Heart left ventricle (tissue), 16 donors: ENCODE data around the gene RRAS2. TPM values are rescaled to one million over a fixed set of nuclear protein-coding genes. Genes with fewer than 3 reads are reported as not detected.

Source experiments
- ATAC-seq, 4 donors: fragments of 200-7000 bp; cut with Tn5 transposase; one replicate each; pipeline ENCODE4 v1.9.1; 2020 to 2022; ENCODE audit warnings: moderate library complexity in 4 of 4, mild to moderate bottlenecking in 3 of 4, moderate number of reproducible peaks in 1 of 4
- DNase-seq, 5 donors: peaks; one replicate each; pipeline ENCODE4 v3.0.0-alpha.2; 2020
- H3K27ac ChIP-seq, 12 donors: fragments of 200-600 bp; sonication (generic) in 4 of 12; one replicate each; pipeline versions ENCODE4 v1.5.0 to v1.8.0; 2016 to 2022; ENCODE audit warnings: mild to moderate bottlenecking in 2 of 12
- H3K27me3 ChIP-seq, 9 donors: fragments of 200-600 bp; sonication (generic) in 2 of 9; one replicate each; pipeline versions ENCODE4 v1.5.1 to v1.8.0; 2016 to 2022; ENCODE audit warnings: mild to moderate bottlenecking in 3 of 9
- H3K36me3 ChIP-seq, 9 donors: fragments of 200-600 bp; sonication (generic) in 2 of 9; one replicate each; pipeline versions ENCODE4 v1.5.0 to v1.8.0; 2018 to 2022; ENCODE audit warnings: mild to moderate bottlenecking in 2 of 9
- H3K4me1 ChIP-seq, 12 donors: fragments of 200-600 bp; sonication (generic) in 4 of 12; one replicate each; pipeline versions ENCODE4 v1.5.0 to v1.8.0; 2016 to 2022; ENCODE audit warnings: mild to moderate bottlenecking in 3 of 12
- H3K4me3 ChIP-seq, 12 donors: fragments of 200-600 bp; sonication (generic) in 4 of 12; one replicate each; pipeline versions ENCODE4 v1.5.0 to v1.8.0; 2017 to 2022; ENCODE audit warnings: mild to moderate bottlenecking in 9 of 12, moderate library complexity in 4 of 12
- H3K9me3 ChIP-seq, 12 donors: fragments of 200-600 bp; sonication (generic) in 4 of 12; one replicate each; pipeline versions ENCODE4 v1.5.0 to v1.8.0; 2016 to 2022; ENCODE audit warnings: mild to moderate bottlenecking in 1 of 12
- POLR2A ChIP-seq, 2 donors: fragments of 450-650 bp; IDR thresholded peaks; one replicate each; pipeline ENCODE4 v1.6.1; 2017; ENCODE audit warnings: antibody characterized with exemption in 2 of 2, mild to moderate bottlenecking in 2 of 2, moderate library complexity in 2 of 2
- WGBS, 4 donors: extraction: QIAGEN DNeasy Blood & Tissue Kit in 2 of 4; methylation state at CpG; one replicate each; pipeline versions ENCODE4 v1.1.5 to v1.1.7; 2013 to 2018; 5-methylcytosine and 5-hydroxymethylcytosine counted together
- intact Hi-C, 10 donors: fragments of 100-400 bp; cut with DNase I; formaldehyde crosslinking; loops; one replicate each; pipeline versions ENCODE4 v1.11.1 to v1.14.2; 2022
- polyA plus RNA-seq, 2 donors: library from polyadenylated mRNA; stranded (reverse); fragments of 200-250 nt; gene quantifications; one replicate each; pipeline ENCODE4 v1.2.3, GENCODE V29; 2013
- total RNA-seq, 9 donors: library from RNA; depleted of rRNA in 2 of 9; stranded (reverse); fragments of >200 nt in 2 of 9; fragmentation: NEBNext Ultra II Directional in 3 of 9; extraction: Animal tissue kit (Norgen Biotek cat#: 25700) in 3 of 9; gene quantifications; one replicate each; pipeline versions ENCODE4 v1.1.0 to v1.2.4, GENCODE V29; 2016 to 2023
- TF ChIP-seq, protein P1 (sequence below), 12 donors: fragments of 200-600 bp; sonication (generic) in 4 of 12; IDR thresholded peaks; one replicate each; pipeline versions ENCODE4 v1.5.0 to v1.8.0; 2018 to 2022; ENCODE audit warnings: antibody characterized with exemption in 12 of 12, mild to moderate bottlenecking in 5 of 12
- donor health status: ischemic (EF 13 %, LVEDD 7.1; RV severe dilation, severe dysfunction).
- donor health status: healthy with polysubstance abuse.
- donor health status: DM: no; HTN: yes; CAD: no.
- donor health status: DM: no; HTN: no; CAD: no.
- donor health status: ischemic (EF 25% LVEDD 6.9; RV normal size, moderate dysfunction).
- donor health status: ischemic (EF 25% LVEDD 5.7; RV mildly dilated, moderate dysfunction).
- donor health status: healthy.
- donor health status: DM: yes; HTN: yes; CAD: no.
- donor health status: ischemic (EF 35%, LVEDD 5.7; RV mildly dilated, moderate dysfunction).
- donor health status: nonischemic (EF 11% LVEDD 7.7; RV severe dilation, severe dysfunction).
- donor health status: DM: yes; HTN: yes; CAD: no.
- donor health status: PGD.
- donor health status: ischemic (EF 29% LVEDD 5.4; RV normal size, mild dysfunction).
- donor health status: nonischemic (EF 23%, LVEDD 6.1; RV moderate dilation, normal function).

RRAS2 gene
- total and polyA plus RNA-seq, 11 donors, result 25.1 to 111 (median 52.4) TPM

GRCh38 chr11:14304601-14305000 is 54.4 kb downstream of the RRAS2 start:
- H3K36me3 ChIP-seq, result no peaks in the 10 kb centered on the region
- TF ChIP-seq, protein P1, sequence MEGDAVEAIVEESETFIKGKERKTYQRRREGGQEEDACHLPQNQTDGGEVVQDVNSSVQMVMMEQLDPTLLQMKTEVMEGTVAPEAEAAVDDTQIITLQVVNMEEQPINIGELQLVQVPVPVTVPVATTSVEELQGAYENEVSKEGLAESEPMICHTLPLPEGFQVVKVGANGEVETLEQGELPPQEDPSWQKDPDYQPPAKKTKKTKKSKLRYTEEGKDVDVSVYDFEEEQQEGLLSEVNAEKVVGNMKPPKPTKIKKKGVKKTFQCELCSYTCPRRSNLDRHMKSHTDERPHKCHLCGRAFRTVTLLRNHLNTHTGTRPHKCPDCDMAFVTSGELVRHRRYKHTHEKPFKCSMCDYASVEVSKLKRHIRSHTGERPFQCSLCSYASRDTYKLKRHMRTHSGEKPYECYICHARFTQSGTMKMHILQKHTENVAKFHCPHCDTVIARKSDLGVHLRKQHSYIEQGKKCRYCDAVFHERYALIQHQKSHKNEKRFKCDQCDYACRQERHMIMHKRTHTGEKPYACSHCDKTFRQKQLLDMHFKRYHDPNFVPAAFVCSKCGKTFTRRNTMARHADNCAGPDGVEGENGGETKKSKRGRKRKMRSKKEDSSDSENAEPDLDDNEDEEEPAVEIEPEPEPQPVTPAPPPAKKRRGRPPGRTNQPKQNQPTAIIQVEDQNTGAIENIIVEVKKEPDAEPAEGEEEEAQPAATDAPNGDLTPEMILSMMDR (IDR thresholded peaks at IDR 0.05), result no peak
- TF ChIP-seq POLR2A (IDR thresholded peaks at IDR 0.05), result no peak
- peaks cover 0 to 54% (median 28%) of the 10 kb centered on the region in 12 donors for H3K4me1 ChIP-seq
- DNase-seq (no peak), ATAC-seq (no peak)
- H3K27me3 ChIP-seq, result no peaks in the 10 kb centered on the region
- H3K27ac ChIP-seq, result no peak overlapping the region
- intact Hi-C loops, result loop anchor here in 3 of 10 donors (5.0 to 10.0 kb wide), 4 partner anchors 50 to 600 kb away; partner anchors contain the start of gene RRAS2 (in 2 of the 3)
- no peaks in the 10 kb centered on the region for H3K9me3 ChIP-seq
- H3K4me3 ChIP-seq, result no peak overlapping the region

GRCh38 chr11:14300661-14301304 is 58.2 kb downstream of the RRAS2 start:
- DNase-seq, result peak in 4 of 5 donors; percentile 32 to 40 (median 37)
- TF ChIP-seq POLR2A (IDR thresholded peaks at IDR 0.05), result no peak
- TF ChIP-seq, protein P1 (IDR thresholded peaks at IDR 0.05), result peak; percentile 67 to 83 (median 76)
- Histone ChIP-seq H3K4me1 (peaks cover 0 to 41% (median 15%) of the 10 kb centered on the region in 12 donors), H3K9me3 (no peaks in the 10 kb centered on the region), H3K27ac (no peak overlapping the region), H3K4me3 (no peak overlapping the region), H3K27me3 (no peaks in the 10 kb centered on the region), H3K36me3 (no peaks in the 10 kb centered on the region)
- WGBS, 4 donors, result 37 to 42% (median 40%) methylated on average over 6 of the region's 6 CpGs
- intact Hi-C loops, result loop anchor here (1.0 to 10.0 kb wide), 6 partner anchors 54 to 604 kb away; partner anchors contain the start of gene RRAS2 (in 2 of the 10)
- peak; percentile 76 to 93 (median 91) for ATAC-seq

DNA sequence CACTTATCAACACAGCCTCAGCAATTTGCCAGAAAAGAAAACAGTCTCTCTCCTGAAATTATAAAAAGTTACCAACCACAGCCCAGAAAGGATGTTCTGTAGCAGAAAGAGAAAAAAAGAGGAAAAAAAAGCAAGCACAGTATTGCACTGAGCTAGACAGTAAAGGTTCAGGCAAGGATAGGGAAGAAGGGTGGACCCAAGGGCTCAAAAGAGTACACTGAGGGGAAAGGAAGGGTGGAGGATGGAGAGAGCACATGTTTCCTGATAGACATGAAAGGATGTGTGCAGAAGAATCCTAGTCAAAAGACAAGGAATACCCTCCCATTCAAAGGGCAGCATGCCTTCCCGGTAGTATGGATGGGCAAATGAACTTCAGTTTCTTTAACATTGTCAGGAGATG is 59.1 kb downstream of the RRAS2 start:
- 53 to 76% (median 63%) methylated on average over 1 of the region's 1 CpG for WGBS, 4 donors
- TF ChIP-seq, protein P1 (IDR thresholded peaks at IDR 0.05), result no peak
- TF ChIP-seq POLR2A (IDR thresholded peaks at IDR 0.05), result no peak
- DNase-seq, result no peak
- Histone ChIP-seq H3K4me3 (no peak overlapping the region), H3K27me3 (no peaks in the 10 kb centered on the region), H3K27ac (no peak overlapping the region), H3K4me1 (peaks cover 0 to 41% (median 15%) of the 10 kb centered on the region in 12 donors), H3K36me3 (peaks cover 0 to 2% (median 0%) of the 10 kb centered on the region in 9 donors), H3K9me3 (no peaks in the 10 kb centered on the region)
- ATAC-seq, result peak in 3 of 4 donors; percentile 17 to 27 (median 26)
- intact Hi-C loops, result loop anchor here (1.0 to 10.0 kb wide), 6 partner anchors 55 to 605 kb away; partner anchors contain the start of gene RRAS2 (in 2 of the 10)

DNA sequence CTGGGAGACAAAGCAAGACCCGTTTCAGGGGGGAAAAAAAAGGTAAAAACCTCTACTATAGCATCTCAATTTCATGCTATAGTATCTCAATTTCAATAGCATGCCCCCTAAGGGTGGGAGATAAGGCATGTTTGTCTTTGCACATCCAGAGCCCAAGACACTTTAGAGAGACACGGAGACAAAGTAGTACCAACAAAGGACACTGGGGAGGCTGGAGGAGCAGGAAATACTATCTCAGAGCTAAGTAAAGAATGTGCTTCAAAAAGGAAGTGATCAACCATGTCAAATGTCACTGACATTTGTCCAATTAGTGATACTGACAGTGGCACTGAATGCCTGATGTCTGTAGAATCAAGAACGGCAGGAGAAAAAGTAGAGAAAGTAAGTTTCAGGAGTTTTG is 68.6 kb downstream of the RRAS2 start:
- H3K27ac ChIP-seq, result no peak overlapping the region
- no peaks in the 10 kb centered on the region for H3K9me3 ChIP-seq
- peaks cover 0 to 74% (median 6%) of the 10 kb centered on the region in 9 donors for H3K36me3 ChIP-seq
- no peaks in the 10 kb centered on the region for H3K27me3 ChIP-seq
- intact Hi-C loops, result no loop called here
- ATAC-seq (no peak), DNase-seq (no peak)
- WGBS, 4 donors, result 85 to 92% (median 86%) methylated on average over 3 of the region's 3 CpGs
- TF ChIP-seq POLR2A (IDR thresholded peaks at IDR 0.05), result no peak
- TF ChIP-seq, protein P1 (IDR thresholded peaks at IDR 0.05), result no peak
- H3K4me3 ChIP-seq, result no peak overlapping the region
- peaks cover 0 to 7% (median 0%) of the 10 kb centered on the region in 12 donors for H3K4me1 ChIP-seq
